ENCODE results near the gene CAPN13.

- TF ChIP-seq CTCF (IDR thresholded peaks at IDR 0.05) (no peak), POLR2A (IDR thresholded peaks at IDR 0.05) (no peak)
Measured at GRCh38 chr2:30769481-30769780, 37.8 kb downstream of the CAPN13 start.
